ENCODE data around the gene NEURL3. TPM values are rescaled to one million over a fixed set of nuclear protein-coding genes. Genes with fewer than 3 reads are reported as not detected.

NEURL3 gene
- total and polyA plus RNA-seq, 2 donors (not counting 3 experiments of a cell fraction or from before 2014, with no cell fraction given): not detected

GRCh38 chr2:96485751-96486651 is 19.2 kb downstream of the NEURL3 start:
- peak overlapping the region; percentile 36 for H3K27ac ChIP-seq (ENCODE audit: insufficient read depth, low read depth, low read length)
- DNase-seq (ENCODE audit: low read depth, low spot score): peak; percentile 94
- no peaks in the 10 kb centered on the region for H4K20me1 ChIP-seq (replicated peaks; ENCODE audit: control insufficient read depth, extremely low read depth, insufficient read depth, low read length)
- H3K9me1 ChIP-seq (replicated peaks; ENCODE audit: control insufficient read depth, extremely low read depth, insufficient read depth, low read length): no peaks in the 10 kb centered on the region
- intact Hi-C loops (cut with micrococcal nuclease) (no loop called here), dilution Hi-C loops (cut with MboI; ENCODE audit: extremely low pct_ligation_motif_present, low sequenced_read_pairs) (no loop called here)
- peak overlapping the region in 2 of 3 experiments; percentile 23 to 24 for H3K4me3 ChIP-seq (replicated peaks in 1 of 3; ENCODE audit: insufficient read depth in 1 of 3, low read depth in 1 of 3, low read length in 3 of 3)
- H3K79me2 ChIP-seq (ENCODE audit: control insufficient read depth, insufficient read depth, low read length): no peaks in the 10 kb centered on the region
- no peaks in the 10 kb centered on the region for H3K36me3 ChIP-seq (ENCODE audit: control insufficient read depth in 2 of 2, extremely low read depth in 1 of 2, insufficient read depth in 2 of 2, low read length in 2 of 2)
- H3K9ac ChIP-seq (replicated peaks; ENCODE audit: extremely low read depth, insufficient read depth, low read length): peak overlapping the region; percentile 67
- peak overlapping the region; percentile 56 for H3K4me2 ChIP-seq (ENCODE audit: insufficient read depth, low read length)
- no peaks in the 10 kb centered on the region for H3K27me3 ChIP-seq (ENCODE audit: control insufficient read depth in 2 of 2, insufficient read depth in 2 of 2, low read length in 2 of 2)
- ChIA-PET CTCF (interaction anchor here (1.6 kb wide), 1 partner anchor 10 kb away, joined by 4 read pairs; no protein-coding TSS in a partner anchor), POLR2A (no interaction called here)
- H2AFZ ChIP-seq (ENCODE audit: low read depth, low read length): peak overlapping the region; percentile 96
- FAIRE-seq: peak; percentile 97
- peaks cover 6% of the 10 kb centered on the region for H3K4me1 ChIP-seq (ENCODE audit: control insufficient read depth, extremely low read depth, insufficient read depth, low read length)
- BruUV-seq (replicated peaks): TSS peak; percentile 80
- H3K9me3 ChIP-seq (replicated peaks; ENCODE audit: control insufficient read depth, insufficient read depth, low read length): no peaks in the 10 kb centered on the region
- TF ChIP-seq MYC (IDR thresholded peaks at IDR 0.05; ENCODE audit: low read depth, low read length): no peak
- TF ChIP-seq EZH2 (IDR thresholded peaks at IDR 0.05; ENCODE audit: borderline replicate concordance, low read depth, low read length, severe bottlenecking): no peak
- peak; percentile 73 for TF ChIP-seq JUN (IDR thresholded peaks at IDR 0.05; ENCODE audit: borderline replicate concordance, insufficient read depth, insufficient read length, low read depth)
- TF ChIP-seq CTCF (IDR thresholded peaks at IDR 0.05; ENCODE audit: extremely low read depth in 1 of 2, insufficient read depth in 1 of 2, low read depth in 1 of 2, low read length in 2 of 2): no peak
- TF ChIP-seq MAX (IDR thresholded peaks at IDR 0.05; ENCODE audit: insufficient read depth, insufficient read length): no peak
- peak; percentile 30 for TF ChIP-seq POLR2A (IDR thresholded peaks at IDR 0.05; ENCODE audit: low read depth, low read length)
- TF ChIP-seq FOS (IDR thresholded peaks at IDR 0.05; ENCODE audit: borderline replicate concordance, insufficient read depth, low read length): no peak
- peak; percentile 49 for TF ChIP-seq POLR2AphosphoS5 (IDR thresholded peaks at IDR 0.05; ENCODE audit: insufficient read depth, low read depth, low read length)
- TF ChIP-seq GATA2 (IDR thresholded peaks at IDR 0.05; ENCODE audit: insufficient read depth, insufficient read length, low read depth, low read length): no peak

All from endothelial cell of umbilical vein (primary cell).